Liver (tissue), 9 donors: ENCODE data around the gene STX16. TPM values are rescaled to one million over a fixed set of nuclear protein-coding genes. Genes with fewer than 3 reads are reported as not detected.

Source experiments
- DNase-seq: peaks from one replicate; pipeline ENCODE4 v3.0.0-alpha.2; 2017; ENCODE audit warnings: low spot score
- H3K27ac ChIP-seq, 2 donors: one replicate each; pipeline ENCODE4 v1.7.0; 2013; ENCODE audit warnings: inconsistent platforms in 2 of 2, low read length in 2 of 2, control low read depth in 1 of 2, low read depth in 1 of 2, mild to moderate bottlenecking in 1 of 2
- H3K27me3 ChIP-seq, 4 donors: one replicate each; pipeline versions ENCODE4 v1.6.1 to v1.7.0; 2013; ENCODE audit warnings: low read length in 3 of 4, inconsistent platforms in 1 of 4, mild to moderate bottlenecking in 1 of 4, moderate library complexity in 1 of 4; ENCODE audit not compliant: control insufficient read depth in 4 of 4, insufficient read depth in 4 of 4
- H3K36me3 ChIP-seq, 4 donors: one replicate each; pipeline versions ENCODE4 v1.6.1 to v1.7.0; 2013; ENCODE audit warnings: low read length in 3 of 4, mild to moderate bottlenecking in 3 of 4, low read depth in 1 of 4, moderate library complexity in 1 of 4; ENCODE audit not compliant: control insufficient read depth in 4 of 4, insufficient read depth in 3 of 4
- H3K4me1 ChIP-seq, 4 donors: one replicate each; pipeline versions ENCODE4 v1.6.1 to v1.7.0; 2013; ENCODE audit warnings: low read length in 3 of 4, mild to moderate bottlenecking in 3 of 4, moderate library complexity in 1 of 4; ENCODE audit not compliant: control insufficient read depth in 4 of 4, insufficient read depth in 4 of 4
- H3K4me3 ChIP-seq, 3 donors: one replicate each; pipeline versions ENCODE4 v1.6.1 to v1.7.0; 2013; ENCODE audit warnings: low read length in 3 of 3, control low read depth in 1 of 3, low read depth in 1 of 3, mild to moderate bottlenecking in 1 of 3
- H3K9ac ChIP-seq, 2 donors: one replicate each; pipeline ENCODE4 v1.7.0; 2013; ENCODE audit warnings: low read length in 2 of 2, mild to moderate bottlenecking in 2 of 2, moderate library complexity in 2 of 2, control low read depth in 1 of 2, low read depth in 1 of 2
- H3K9me3 ChIP-seq, 4 donors: one replicate each; pipeline versions ENCODE4 v1.6.1 to v1.7.0; 2013; ENCODE audit warnings: low read length in 3 of 4; ENCODE audit not compliant: control insufficient read depth in 4 of 4
- ATF3 ChIP-seq: IDR thresholded peaks from 2 replicates; pipeline ENCODE4 v1.6.1; 2016; ENCODE audit warnings: antibody characterized with exemption
- CTCF ChIP-seq: fragments of 150-350 bp; IDR thresholded peaks from 2 replicates; pipeline ENCODE4 v1.5.1; 2017; ENCODE audit warnings: improper control_type of control experiment, low read depth, low read length; ENCODE audit not compliant: missing input control
- EGR1 ChIP-seq, 2 donors: IDR thresholded peaks; 2 replicates each; pipeline ENCODE4 v1.6.1; 2016 to 2018; ENCODE audit warnings: antibody characterized with exemption in 2 of 2, low read depth in 2 of 2
- FOXA1 ChIP-seq: IDR thresholded peaks from 2 replicates; pipeline ENCODE4 v1.6.1; 2016; ENCODE audit warnings: antibody characterized with exemption
- FOXA2 ChIP-seq: IDR thresholded peaks from 2 replicates; pipeline ENCODE4 v1.6.1; 2016; ENCODE audit warnings: antibody characterized with exemption
- GABPA ChIP-seq, 2 donors: IDR thresholded peaks in 1 of 2; conservative IDR thresholded peaks in 1 of 2; 2 replicates each; pipeline ENCODE4 v1.6.1; 2016; ENCODE audit warnings: antibody characterized with exemption in 2 of 2, mild to moderate bottlenecking in 1 of 2, moderate library complexity in 1 of 2
- HNF4A ChIP-seq, 2 donors: conservative IDR thresholded peaks; 2 replicates each; pipeline ENCODE4 v1.6.1; 2016; ENCODE audit warnings: antibody characterized with exemption in 2 of 2, mild to moderate bottlenecking in 2 of 2
- HNF4G ChIP-seq: IDR thresholded peaks from 2 replicates; pipeline ENCODE4 v1.6.1; 2016; ENCODE audit warnings: antibody characterized with exemption
- JUND ChIP-seq, 2 donors: IDR thresholded peaks; 2 replicates each; pipeline ENCODE4 v1.6.1; 2016; ENCODE audit warnings: antibody characterized with exemption in 2 of 2
- MAX ChIP-seq: IDR thresholded peaks from 2 replicates; pipeline ENCODE4 v1.6.1; 2016; ENCODE audit warnings: antibody characterized with exemption
- RAD21 ChIP-seq, 2 donors: IDR thresholded peaks; 2 replicates each; pipeline ENCODE4 v1.6.1; 2016; ENCODE audit warnings: antibody characterized with exemption in 2 of 2, mild to moderate bottlenecking in 2 of 2
- REST ChIP-seq: IDR thresholded peaks from 2 replicates; pipeline ENCODE4 v1.6.1; 2016; ENCODE audit warnings: antibody characterized with exemption, mild to moderate bottlenecking
- RXRA ChIP-seq, 2 donors: IDR thresholded peaks; 2 replicates each; pipeline ENCODE4 v1.6.1; 2017 to 2018; ENCODE audit warnings: antibody characterized with exemption in 2 of 2, mild to moderate bottlenecking in 1 of 2
- SP1 ChIP-seq: IDR thresholded peaks from 2 replicates; pipeline ENCODE4 v1.6.1; 2018; ENCODE audit warnings: antibody characterized with exemption, mild to moderate bottlenecking
- TAF1 ChIP-seq: conservative IDR thresholded peaks from 2 replicates; pipeline ENCODE4 v1.6.1; 2016; ENCODE audit warnings: antibody characterized with exemption, mild to moderate bottlenecking
- YY1 ChIP-seq: IDR thresholded peaks from 2 replicates; pipeline ENCODE4 v1.6.1; 2016; ENCODE audit warnings: antibody characterized with exemption, mild to moderate bottlenecking
- ZBTB33 ChIP-seq: IDR thresholded peaks from 2 replicates; pipeline ENCODE4 v1.6.1; 2016; ENCODE audit warnings: antibody characterized with exemption
- WGBS: extraction: QIAGEN DNeasy Blood & Tissue Kit; methylation state at CpG from one replicate; pipeline ENCODE4 v1.1.7; 2013; 5-methylcytosine and 5-hydroxymethylcytosine counted together
- polyA plus RNA-seq, 2 donors: library from polyadenylated mRNA; stranded (reverse) in 1 of 2; unstranded in 1 of 2; fragments of 200-250 nt in 1 of 2; fragments of >200 nt in 1 of 2; fragmentation: Nextera tagmentation in 1 of 2; extraction: Ambion mirVana in 1 of 2; gene quantifications; one replicate each; pipeline versions ENCODE4 v1.2.1 to v1.2.3, GENCODE V29; 2013 to 2015
- total RNA-seq, 2 donors: library from RNA; depleted of rRNA; stranded (reverse); fragments of >200 nt; gene quantifications; one replicate each; pipeline ENCODE4 v1.2.3, GENCODE V29; 2014
- donor health status: healthy.
- donor health status: healthy.
- donor health status: healthy.
- donor health status: healthy.
- donor health status: healthy.

The STX16 gene
- total and polyA plus RNA-seq, 4 donors = 8.5 to 32.5 (median 16.6) TPM

- H3K4me3 ChIP-seq = no peak overlapping the region
- TF ChIP-seq ATF3 (no peak), FOXA1 (no peak), SP1 (no peak), YY1 (no peak), GABPA (IDR thresholded peaks at IDR 0.05 in 1 of 2, conservative IDR thresholded peaks at IDR 0.05 in 1 of 2) (no peak), TAF1 (no peak), HNF4G (no peak), RAD21 (IDR thresholded peaks at IDR 0.05) (no peak), CTCF (no peak), FOXA2 (no peak), REST (no peak), EGR1 (IDR thresholded peaks at IDR 0.05; ENCODE audit: low read depth in 2 of 2) (no peak), ZBTB33 (no peak), HNF4A (conservative IDR thresholded peaks at IDR 0.05) (no peak), RXRA (IDR thresholded peaks at IDR 0.05) (no peak), MAX (no peak), JUND (IDR thresholded peaks at IDR 0.05) (no peak)
Observed at GRCh38 chr20:58708246-58708931, 57.3 kb downstream of the STX16 start.

More at GRCh38 chr20:58708246-58708931, 57.3 kb downstream of the STX16 start:
- DNase-seq = peak; percentile 22
- H3K9ac ChIP-seq = no peak overlapping the region
- WGBS = 95% methylated on average over 28 of the region's 28 CpGs
- no peaks in the 10 kb centered on the region for H3K27me3 ChIP-seq
- H3K27ac ChIP-seq = no peak overlapping the region
- H3K36me3 ChIP-seq = peaks cover 2 to 21% (median 7%) of the 10 kb centered on the region in 4 donors
- no peaks in the 10 kb centered on the region for H3K9me3 ChIP-seq
- no peaks in the 10 kb centered on the region for H3K4me1 ChIP-seq
